HL-60 (cell line): ENCODE results near the gene EYA4.

Source experiments
- DNase-seq, 2 experiments: peaks; one replicate each; pipeline ENCODE4 v3.0.0-alpha.2; 2010 to 2020; ENCODE audit warnings: low read depth in 1 of 2, low spot score in 1 of 2
- H3K27ac ChIP-seq: fragments of 250-450 bp; sonication (Bioruptor Pico); replicated peaks from 2 replicates; pipeline ENCODE4 v1.5.1; 2020; ENCODE audit warnings: mild to moderate bottlenecking, moderate library complexity
- H3K27me3 ChIP-seq: fragments of 250-450 bp; sonication (Bioruptor Pico); 2 replicates; pipeline ENCODE4 v1.5.1; 2021; ENCODE audit warnings: mild to moderate bottlenecking, moderate library complexity; ENCODE audit not compliant: insufficient read depth, poor library complexity, severe bottlenecking
- H3K4me3 ChIP-seq: replicated peaks from 2 replicates; pipeline ENCODE4 v1.5.1; 2011; ENCODE audit warnings: mild to moderate bottlenecking, control low read depth, low read length; ENCODE audit not compliant: insufficient read depth
- CTCF ChIP-seq: IDR thresholded peaks from one replicate; pipeline ENCODE4 v1.5.1; 2011; ENCODE audit warnings: low read length, control low read depth, inconsistent platforms; ENCODE audit not compliant: insufficient read depth
- GABPA ChIP-seq: IDR thresholded peaks from 2 replicates; pipeline ENCODE4 v1.6.1; 2012; ENCODE audit warnings: low read depth
- POLR2AphosphoS5 ChIP-seq: IDR thresholded peaks from 2 replicates; pipeline ENCODE4 v1.6.1; 2012; ENCODE audit warnings: low read depth
- REST ChIP-seq: IDR thresholded peaks from 2 replicates; pipeline ENCODE4 v1.6.1; 2012; ENCODE audit warnings: low read depth; ENCODE audit not compliant: insufficient replicate concordance
- SPI1 ChIP-seq: IDR thresholded peaks from 2 replicates; pipeline ENCODE4 v1.6.1; 2012; ENCODE audit warnings: low read depth, mild to moderate bottlenecking, borderline replicate concordance

Gene EYA4

GRCh38 chr6:133408132-133408531 lies 167.0 kb downstream of the EYA4 start:
- H3K4me3 ChIP-seq = no peak overlapping the region
- no peaks in the 10 kb centered on the region for H3K27me3 ChIP-seq
- TF ChIP-seq SPI1 (no peak), REST (no peak), POLR2AphosphoS5 (no peak), GABPA (no peak), CTCF (no peak)
- no peak for DNase-seq
- H3K27ac ChIP-seq = no peak overlapping the region

- no peaks in the 10 kb centered on the region for H3K27me3 ChIP-seq
- no peak for DNase-seq
- H3K27ac ChIP-seq = no peak overlapping the region
- TF ChIP-seq POLR2AphosphoS5 = no peak
- no peak for TF ChIP-seq CTCF
- TF ChIP-seq SPI1 = no peak
- no peak for TF ChIP-seq GABPA
- no peak for TF ChIP-seq REST
- H3K4me3 ChIP-seq = no peak overlapping the region
These were observed 167.4 kb downstream of the EYA4 start for GRCh38 chr6:133408543-133408942.

- Histone ChIP-seq H3K27me3 (no peaks in the 10 kb centered on the region), H3K27ac (no peak overlapping the region), H3K4me3 (no peak overlapping the region)
- DNase-seq = no peak
- no peak for TF ChIP-seq POLR2AphosphoS5
- no peak for TF ChIP-seq CTCF
- TF ChIP-seq REST = no peak
- TF ChIP-seq SPI1 = no peak
- TF ChIP-seq GABPA = no peak
These were observed 169.7 kb downstream of the EYA4 start for GRCh38 chr6:133410638-133411435.
